Panc1 (cell line): ENCODE measurements around the gene ADGRE3.

ENCODE experiments used
- CTCF ChIP-seq: fragments of 450-650 bp; IDR thresholded peaks from 2 replicates; pipeline ENCODE4 v1.5.1; 2017; ENCODE audit warnings: mild to moderate bottlenecking
- POLR2AphosphoS5 ChIP-seq: IDR thresholded peaks from 2 replicates; pipeline ENCODE4 v1.6.1; 2012; ENCODE audit warnings: mild to moderate bottlenecking, low read depth, low read length, moderate library complexity
- REST ChIP-seq, 2 experiments: IDR thresholded peaks; 2 replicates each; pipeline ENCODE4 v1.6.1; 2011 to 2012; ENCODE audit warnings: low read depth in 2 of 2, control low read depth in 1 of 2, low read length in 1 of 2, mild to moderate bottlenecking in 1 of 2, moderate library complexity in 1 of 2; ENCODE audit not compliant: insufficient read depth in 1 of 2
- TCF7L2 ChIP-seq: IDR thresholded peaks from 2 replicates; pipeline ENCODE4 v1.6.1; 2011; ENCODE audit warnings: mild to moderate bottlenecking, low read depth, low read length, inconsistent platforms

GRCh38 chr19:14614099-14614412 is 60.6 kb downstream of the ADGRE3 start:
- no peak for TF ChIP-seq POLR2AphosphoS5
- TF ChIP-seq TCF7L2: no peak
- TF ChIP-seq CTCF: no peak
- TF ChIP-seq REST (IDR thresholded peaks at IDR 0.05; ENCODE audit: insufficient read depth in 1 of 2, low read depth in 2 of 2, low read length in 1 of 2): no peak
